ENCODE results near the gene FOXS1. TPM values are rescaled to one million over a fixed set of nuclear protein-coding genes. Genes with fewer than 3 reads are reported as not detected.

FOXS1 gene
- total RNA-seq, 2 experiments from 2014 or later: not detected

DNA sequence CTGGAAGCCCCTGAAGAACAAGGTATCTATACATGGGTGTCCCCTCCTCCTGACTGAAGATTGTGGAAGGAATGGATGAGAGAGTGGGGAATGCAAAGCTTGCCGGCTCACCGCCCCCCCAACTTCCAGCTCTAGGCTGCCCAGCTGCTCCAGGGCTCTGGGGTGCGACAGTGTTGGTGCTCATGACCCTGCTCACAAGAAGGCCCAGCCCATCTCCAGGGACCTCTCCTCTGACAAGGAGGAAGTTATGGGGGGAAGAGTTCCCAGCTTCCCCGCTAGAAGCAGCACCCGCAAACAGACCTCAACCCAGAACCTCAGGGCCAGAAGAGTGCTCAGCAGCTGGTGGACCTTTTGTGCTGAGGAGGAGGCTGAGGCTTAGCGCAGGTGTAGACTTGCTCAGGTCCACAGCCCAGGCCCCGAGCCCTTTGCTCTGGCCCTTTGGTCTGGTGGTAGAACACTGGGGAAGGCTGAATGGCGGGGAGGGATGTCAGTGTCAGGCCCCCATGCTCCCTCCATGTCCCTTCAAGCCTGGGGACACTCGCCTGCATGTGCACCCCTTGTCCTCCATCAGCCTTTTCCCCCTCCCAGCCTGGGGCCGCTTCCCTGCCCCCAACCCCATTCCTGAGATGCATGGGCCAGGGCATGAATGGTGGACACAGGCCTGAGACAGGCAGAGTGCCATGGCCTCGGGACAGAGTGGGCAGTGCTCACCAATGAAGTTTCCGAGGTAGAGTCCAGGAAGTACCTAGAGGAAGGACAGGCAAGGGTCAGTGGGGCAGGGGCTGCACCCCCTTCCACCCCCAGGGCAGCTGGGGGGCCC lies 23.7 kb upstream of the FOXS1 start:
- Histone ChIP-seq H2AFZ (ENCODE audit: low read length) (no peak overlapping the region), H4K20me1 (ENCODE audit: insufficient read depth, low read length) (no peaks in the 10 kb centered on the region), H3K9me2 (ENCODE audit: insufficient read depth, low read length) (no peaks in the 10 kb centered on the region), H3K4me1 (ENCODE audit: insufficient read depth, low read length, poor library complexity, severe bottlenecking) (no peaks in the 10 kb centered on the region), H3K79me2 (ENCODE audit: insufficient read depth, low read depth, low read length) (no peaks in the 10 kb centered on the region), H3K4me2 (ENCODE audit: low read length) (no peak overlapping the region), H3K36me3 (ENCODE audit: insufficient read depth, low read length) (no peaks in the 10 kb centered on the region), H3K9me3 (ENCODE audit: low read length) (no peaks in the 10 kb centered on the region), H3K4me3 (ENCODE audit: low read depth, low read length, poor library complexity, severe bottlenecking) (no peak overlapping the region), H3K27ac (ENCODE audit: low read depth, low read length, poor library complexity, severe bottlenecking) (no peak overlapping the region)
- intact Hi-C loops (cut with micrococcal nuclease; ENCODE audit: unreplicated experiment): no loop called here
- no TSS peak for BruUV-seq (replicated peaks)
- TF ChIP-seq, protein P1, sequence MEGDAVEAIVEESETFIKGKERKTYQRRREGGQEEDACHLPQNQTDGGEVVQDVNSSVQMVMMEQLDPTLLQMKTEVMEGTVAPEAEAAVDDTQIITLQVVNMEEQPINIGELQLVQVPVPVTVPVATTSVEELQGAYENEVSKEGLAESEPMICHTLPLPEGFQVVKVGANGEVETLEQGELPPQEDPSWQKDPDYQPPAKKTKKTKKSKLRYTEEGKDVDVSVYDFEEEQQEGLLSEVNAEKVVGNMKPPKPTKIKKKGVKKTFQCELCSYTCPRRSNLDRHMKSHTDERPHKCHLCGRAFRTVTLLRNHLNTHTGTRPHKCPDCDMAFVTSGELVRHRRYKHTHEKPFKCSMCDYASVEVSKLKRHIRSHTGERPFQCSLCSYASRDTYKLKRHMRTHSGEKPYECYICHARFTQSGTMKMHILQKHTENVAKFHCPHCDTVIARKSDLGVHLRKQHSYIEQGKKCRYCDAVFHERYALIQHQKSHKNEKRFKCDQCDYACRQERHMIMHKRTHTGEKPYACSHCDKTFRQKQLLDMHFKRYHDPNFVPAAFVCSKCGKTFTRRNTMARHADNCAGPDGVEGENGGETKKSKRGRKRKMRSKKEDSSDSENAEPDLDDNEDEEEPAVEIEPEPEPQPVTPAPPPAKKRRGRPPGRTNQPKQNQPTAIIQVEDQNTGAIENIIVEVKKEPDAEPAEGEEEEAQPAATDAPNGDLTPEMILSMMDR (conservative IDR thresholded peaks at IDR 0.05; ENCODE audit: low read length): no peak
- TF ChIP-seq EZH2phosphoT487 (IDR thresholded peaks at IDR 0.05; ENCODE audit: borderline replicate concordance, low read depth, low read length): no peak
- ChIA-PET CTCF (ENCODE audit: unreplicated experiment) (no interaction called here), POLR2A (interaction anchor here (0.7 kb wide), 1 partner anchor 173 kb away, joined by 5 read pairs; no protein-coding TSS in a partner anchor)
- no peak for DNase-seq (ENCODE audit: low spot score)

- TF ChIP-seq EZH2phosphoT487 (IDR thresholded peaks at IDR 0.05; ENCODE audit: borderline replicate concordance, low read depth, low read length): no peak
- TF ChIP-seq, protein P1 (conservative IDR thresholded peaks at IDR 0.05; ENCODE audit: low read length): no peak
- Histone ChIP-seq H3K9me2 (ENCODE audit: insufficient read depth, low read length) (no peaks in the 10 kb centered on the region), H3K36me3 (ENCODE audit: insufficient read depth, low read length) (no peaks in the 10 kb centered on the region), H3K4me1 (ENCODE audit: insufficient read depth, low read length, poor library complexity, severe bottlenecking) (peaks cover 2% of the 10 kb centered on the region), H3K27ac (ENCODE audit: low read depth, low read length, poor library complexity, severe bottlenecking) (no peak overlapping the region), H3K79me2 (ENCODE audit: insufficient read depth, low read depth, low read length) (no peaks in the 10 kb centered on the region), H4K20me1 (ENCODE audit: insufficient read depth, low read length) (no peaks in the 10 kb centered on the region), H2AFZ (ENCODE audit: low read length) (no peak overlapping the region), H3K4me2 (ENCODE audit: low read length) (no peak overlapping the region), H3K4me3 (ENCODE audit: low read depth, low read length, poor library complexity, severe bottlenecking) (no peak overlapping the region), H3K9me3 (ENCODE audit: low read length) (no peaks in the 10 kb centered on the region)
- no TSS peak for BruUV-seq (replicated peaks)
- intact Hi-C loops (cut with micrococcal nuclease; ENCODE audit: unreplicated experiment): no loop called here
- DNase-seq (ENCODE audit: low spot score): no peak
- ChIA-PET CTCF (ENCODE audit: unreplicated experiment) (no interaction called here), POLR2A (no interaction called here)
These were observed 20.8 kb upstream of the FOXS1 start for GRCh38 chr20:31866221-31866620.
